B cell (primary cell): ENCODE results near the gene MBNL1. TPM values are rescaled to one million over a fixed set of nuclear protein-coding genes. Genes with fewer than 3 reads are reported as not detected.

Experiments
- ATAC-seq: fragments of 200-7000 bp; cut with Tn5 transposase; one replicate; pipeline ENCODE4 v1.10.0; 2021; ENCODE audit warnings: low read depth, mild to moderate bottlenecking, moderate number of reproducible peaks, moderate library complexity
- CTCF ChIA-PET: fragments of 350-600 bp; sonication (Branson Sonifier 250); formaldehyde crosslinking; loops from one replicate; lab custom pipeline; 2021; ENCODE audit warnings: antibody characterized with exemption, inconsistent platforms; lab: Charles Lee
- POLR2A ChIA-PET: fragments of 350-600 bp; sonication (Branson Sonifier 250); formaldehyde crosslinking; loops from one replicate; lab custom pipeline; 2021; ENCODE audit warnings: antibody characterized with exemption; lab: Charles Lee
- DNase-seq: peaks from one replicate; pipeline ENCODE4 v3.0.0; 2013
- H2AFZ ChIP-seq: 2 replicates; pipeline ENCODE4 v1.6.1; 2012; ENCODE audit warnings: mild to moderate bottlenecking, low read depth, low read length; ENCODE audit not compliant: insufficient read depth, poor library complexity, severe bottlenecking
- H3K27ac ChIP-seq, 2 donors: 1 replicate in 1 of 2; 2 replicates in 1 of 2; pipeline ENCODE4 v1.5.1; 2012 to 2013; ENCODE audit warnings: low read length in 2 of 2, mild to moderate bottlenecking in 2 of 2, moderate library complexity in 1 of 2
- H3K27me3 ChIP-seq, 4 experiments: fragments of 200-600 bp in 1 of 4; sonication (generic) in 1 of 4; replicated peaks in 1 of 4; 1 replicate in 2 of 4; 2 replicates in 2 of 4; pipeline versions ENCODE4 v1.6.1 to v1.7.0; 2013 to 2016; ENCODE audit warnings: low read length in 3 of 4, mild to moderate bottlenecking in 2 of 4, mixed read lengths in 1 of 4, moderate library complexity in 1 of 4; ENCODE audit not compliant: insufficient read depth in 4 of 4, control insufficient read depth in 3 of 4; ENCODE audit errors: control extremely low read depth in 1 of 4
- H3K36me3 ChIP-seq, 2 experiments: replicated peaks in 1 of 2; 1 replicate in 1 of 2; 2 replicates in 1 of 2; pipeline versions ENCODE4 v1.6.1 to v1.7.1; 2013; ENCODE audit warnings: low read length in 1 of 2; ENCODE audit not compliant: insufficient read depth in 2 of 2, control insufficient read depth in 1 of 2; ENCODE audit errors: control extremely low read depth in 1 of 2, extremely low read depth in 1 of 2
- H3K4me1 ChIP-seq, 2 donors: fragments of 200-600 bp in 1 of 2; sonication (generic) in 1 of 2; 1 replicate in 1 of 2; 2 replicates in 1 of 2; pipeline versions ENCODE4 v1.5.1 to v1.6.1; 2013 to 2017; ENCODE audit warnings: low read length in 2 of 2; ENCODE audit not compliant: control insufficient read depth in 2 of 2, insufficient read depth in 2 of 2
- H3K4me2 ChIP-seq: replicated peaks from 2 replicates; pipeline ENCODE3; 2012; ENCODE audit warnings: mild to moderate bottlenecking, low read depth, low read length; ENCODE audit not compliant: poor library complexity, severe bottlenecking
- H3K4me3 ChIP-seq, 5 experiments: fragments of 200-600 bp in 1 of 5; sonication (generic) in 1 of 5; 1 replicate in 3 of 5; 2 replicates in 2 of 5; pipeline versions ENCODE4 v1.5.1 to v1.7.0; 2011 to 2016; ENCODE audit warnings: low read length in 4 of 5, mild to moderate bottlenecking in 4 of 5, low read depth in 2 of 5, control low read depth in 1 of 5, moderate library complexity in 1 of 5; ENCODE audit not compliant: insufficient read depth in 1 of 5; ENCODE audit errors: control extremely low read depth in 1 of 5, extremely low read depth in 1 of 5
- H3K79me2 ChIP-seq: fragments of 200-600 bp; sonication (generic); one replicate; pipeline ENCODE4 v1.6.0; 2016; ENCODE audit warnings: low read length; ENCODE audit not compliant: control insufficient read depth, insufficient read depth
- H3K9ac ChIP-seq: fragments of 200-600 bp; sonication (generic); 2 replicates; pipeline ENCODE4 v1.6.1; 2017; ENCODE audit warnings: mild to moderate bottlenecking, low read length, moderate library complexity
- H3K9me3 ChIP-seq, 3 donors: one replicate each; pipeline versions ENCODE4 v1.6.1 to v1.7.1; 2013; ENCODE audit warnings: low read length in 2 of 3; ENCODE audit not compliant: control insufficient read depth in 2 of 3, insufficient read depth in 1 of 3; ENCODE audit errors: control extremely low read depth in 1 of 3
- H4K20me1 ChIP-seq: 2 replicates; pipeline ENCODE4 v1.6.0; 2012; ENCODE audit warnings: mild to moderate bottlenecking, low read length; ENCODE audit not compliant: insufficient read depth, control insufficient read depth, poor library complexity, severe bottlenecking
- H3K27ac Mint-ChIP-seq: one replicate; pipeline ENCODE4 v1.8.0; 2021; ENCODE audit warnings: mixed read lengths
- H3K27me3 Mint-ChIP-seq: one replicate; pipeline ENCODE4 v1.8.0; 2021; ENCODE audit warnings: mixed read lengths
- H3K4me1 Mint-ChIP-seq: one replicate; pipeline ENCODE4 v1.8.0; 2021; ENCODE audit warnings: mixed read lengths
- H3K4me3 Mint-ChIP-seq: one replicate; pipeline ENCODE4 v1.8.0; 2021; ENCODE audit warnings: mixed read lengths
- H3K9me3 Mint-ChIP-seq: one replicate; pipeline ENCODE4 v1.8.0; 2022; ENCODE audit warnings: mixed read lengths; ENCODE audit not compliant: insufficient read depth
- CTCF ChIP-seq: fragments of 200-600 bp; IDR thresholded peaks from one replicate; pipeline ENCODE4 v1.8.0; 2022; ENCODE audit warnings: antibody characterized with exemption, mild to moderate bottlenecking
- EZH2 ChIP-seq: IDR thresholded peaks from 2 replicates; pipeline ENCODE4 v1.6.1; 2012; ENCODE audit warnings: borderline replicate concordance, low read depth, mild to moderate bottlenecking, moderate library complexity, low read length; ENCODE audit not compliant: insufficient read depth, poor library complexity, severe bottlenecking
- WGBS: methylation state at CpG from one replicate; pipeline ENCODE4 v1.1.5; 2013; ENCODE audit warnings: missing lambda C conversion rate; ENCODE audit not compliant: insufficient coverage; 5-methylcytosine and 5-hydroxymethylcytosine counted together
- intact Hi-C: fragments of 100-400 bp; cut with micrococcal nuclease; formaldehyde crosslinking; loops from one replicate; pipeline ENCODE4 v1.10.0; 2022
- polyA plus RNA-seq: library from polyadenylated mRNA; depleted of rRNA; stranded (reverse); fragments of >200 nt; gene quantifications from 2 replicates; pipeline ENCODE4 v1.2.3, GENCODE V29; 2012
- total RNA-seq, 2 donors: library from RNA; stranded (reverse); fragments of 120-200 nt in 1 of 2; gene quantifications; 1 replicate in 1 of 2; 2 replicates in 1 of 2; pipeline versions ENCODE4 v1.2.3 to v1.2.4, GENCODE V29; 2013 to 2022

The MBNL1 gene
- total and polyA plus RNA-seq, 2 donors (not counting 1 experiment from before 2014, with no cell fraction given), result 195 to 505 TPM

DNA sequence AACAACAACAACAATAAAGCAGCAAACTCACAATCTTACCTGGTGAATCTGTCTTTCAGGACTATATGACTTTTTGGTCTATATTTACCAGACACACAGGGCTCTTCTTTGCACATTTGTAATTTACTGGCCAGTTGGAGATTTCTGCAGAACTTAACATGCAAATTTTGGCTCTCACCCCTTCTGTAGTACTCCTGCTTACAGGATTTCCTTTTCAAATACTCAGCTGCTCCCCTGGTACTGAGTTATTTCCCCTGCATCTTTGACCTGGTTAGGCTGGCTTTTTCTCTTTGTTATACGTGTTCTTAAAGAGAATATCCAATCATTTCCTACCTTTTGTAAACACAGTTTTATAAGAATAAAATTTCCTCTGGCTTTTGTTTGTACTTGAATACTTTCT lies 228.0 kb downstream of the MBNL1 start:
- H3K4me3 ChIP-seq, result peak overlapping the region in 4 of 5 experiments; percentile 13 to 41 (median 33)
- H3K4me1 Mint-ChIP-seq, result peaks cover 56% of the 10 kb centered on the region
- peak overlapping the region; percentile 51 for H3K9ac ChIP-seq
- POLR2A ChIA-PET, result no interaction called here
- peaks cover 16% of the 10 kb centered on the region for H3K79me2 ChIP-seq
- peaks cover 0 to 9% (median 2%) of the 10 kb centered on the region in 3 donors for H3K9me3 ChIP-seq
- peaks cover 27 to 35% of the 10 kb centered on the region in 2 donors for H3K4me1 ChIP-seq
- no peaks in the 10 kb centered on the region for H3K27me3 Mint-ChIP-seq
- peaks cover 3% of the 10 kb centered on the region for H3K9me3 Mint-ChIP-seq
- CTCF ChIA-PET, result interaction anchor here (0.6 to 3.4 kb wide), 9 partner anchors 11 to 284 kb away, joined by 3 to 21 read pairs (median 6); no protein-coding TSS in a partner anchor
- H2AFZ ChIP-seq, result peak overlapping the region; percentile 63
- peak overlapping the region; percentile 75 for H3K4me3 Mint-ChIP-seq
- intact Hi-C loops, result loop anchor here (2.0 kb wide), 2 partner anchors 16 kb away; no protein-coding TSS in a partner anchor
- no peak for DNase-seq
- no CpG with 5 or more reads among the region's 1 CpG for WGBS
- no peaks in the 10 kb centered on the region for H4K20me1 ChIP-seq
- peak; percentile 63 for ATAC-seq
- peak overlapping the region; percentile 45 to 74 for H3K27ac ChIP-seq
- H3K27me3 ChIP-seq, result no peaks in the 10 kb centered on the region
- H3K36me3 ChIP-seq, result no peaks in the 10 kb centered on the region
- TF ChIP-seq CTCF (no peak), EZH2 (no peak)
- H3K27ac Mint-ChIP-seq, result peak overlapping the region; percentile 82
- peak overlapping the region; percentile 60 for H3K4me2 ChIP-seq

DNA sequence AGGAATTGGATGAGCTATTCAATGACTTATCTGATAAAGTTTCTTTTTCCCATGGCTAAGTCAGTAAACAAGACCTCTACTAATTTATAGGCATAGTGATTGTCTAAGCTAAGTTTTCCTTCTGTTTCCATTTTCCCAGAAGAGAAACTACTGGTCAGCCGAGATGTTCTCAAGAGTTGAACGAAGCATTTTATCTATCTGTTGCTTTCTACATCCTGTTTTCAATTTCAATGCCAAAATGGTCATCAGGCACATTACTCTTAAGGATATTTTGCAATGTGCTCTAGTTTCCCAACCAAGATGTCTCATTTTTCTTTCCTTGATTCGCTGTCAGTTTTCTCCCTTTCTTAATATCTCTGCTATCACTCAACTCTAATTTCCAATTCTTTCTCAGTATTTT lies 228.7 kb downstream of the MBNL1 start:
- peak overlapping the region; percentile 51 for H3K9ac ChIP-seq
- H3K4me3 Mint-ChIP-seq, result peak overlapping the region; percentile 62
- peaks cover 52% of the 10 kb centered on the region for H3K4me1 Mint-ChIP-seq
- peak overlapping the region; percentile 45 to 74 for H3K27ac ChIP-seq
- intact Hi-C loops, result loop anchor here (2.0 kb wide), 2 partner anchors 15 to 17 kb away; no protein-coding TSS in a partner anchor
- H3K27ac Mint-ChIP-seq, result peak overlapping the region; percentile 81
- H2AFZ ChIP-seq, result peak overlapping the region; percentile 63
- ChIA-PET CTCF (interaction anchor here (0.9 to 3.4 kb wide), 7 partner anchors 11 to 25 kb away, joined by 3 to 21 read pairs (median 6); no protein-coding TSS in a partner anchor), POLR2A (no interaction called here)
- peak overlapping the region in 1 of 5 experiments; percentile 27 for H3K4me3 ChIP-seq
- no peaks in the 10 kb centered on the region for H4K20me1 ChIP-seq
- no CpG with 5 or more reads among the region's 3 CpGs for WGBS
- peaks cover 9% of the 10 kb centered on the region for H3K9me3 Mint-ChIP-seq
- no peaks in the 10 kb centered on the region for H3K27me3 Mint-ChIP-seq
- DNase-seq, result no peak
- H3K9me3 ChIP-seq, result peaks cover 2 to 9% (median 5%) of the 10 kb centered on the region in 3 donors
- no peaks in the 10 kb centered on the region for H3K27me3 ChIP-seq
- H3K4me2 ChIP-seq, result peak overlapping the region; percentile 60
- TF ChIP-seq CTCF (no peak), EZH2 (no peak)
- H3K79me2 ChIP-seq, result peaks cover 16% of the 10 kb centered on the region
- H3K36me3 ChIP-seq, result no peaks in the 10 kb centered on the region
- ATAC-seq, result no peak
- peaks cover 25 to 35% of the 10 kb centered on the region in 2 donors for H3K4me1 ChIP-seq
